ENCODE measurements around the gene ST8SIA2. TPM values are rescaled to one million over a fixed set of nuclear protein-coding genes. Genes with fewer than 3 reads are reported as not detected.

The ST8SIA2 gene
- total RNA-seq, 4 donors from 2014 or later: not detected

GRCh38 chr15:92494806-92495336, 101.2 kb downstream of the ST8SIA2 start:
- no peak overlapping the region for H3K4me3 ChIP-seq
- TF ChIP-seq POLR2A (IDR thresholded peaks at IDR 0.05): no peak
- TF ChIP-seq CTCF (IDR thresholded peaks at IDR 0.05): no peak
- H3K27ac ChIP-seq: no peak overlapping the region
- DNase-seq: no peak
- no peaks in the 10 kb centered on the region for H3K36me3 ChIP-seq
- H3K27me3 ChIP-seq: no peaks in the 10 kb centered on the region
- H3K4me1 ChIP-seq: no peaks in the 10 kb centered on the region
- H3K9me3 ChIP-seq: no peaks in the 10 kb centered on the region

DNA sequence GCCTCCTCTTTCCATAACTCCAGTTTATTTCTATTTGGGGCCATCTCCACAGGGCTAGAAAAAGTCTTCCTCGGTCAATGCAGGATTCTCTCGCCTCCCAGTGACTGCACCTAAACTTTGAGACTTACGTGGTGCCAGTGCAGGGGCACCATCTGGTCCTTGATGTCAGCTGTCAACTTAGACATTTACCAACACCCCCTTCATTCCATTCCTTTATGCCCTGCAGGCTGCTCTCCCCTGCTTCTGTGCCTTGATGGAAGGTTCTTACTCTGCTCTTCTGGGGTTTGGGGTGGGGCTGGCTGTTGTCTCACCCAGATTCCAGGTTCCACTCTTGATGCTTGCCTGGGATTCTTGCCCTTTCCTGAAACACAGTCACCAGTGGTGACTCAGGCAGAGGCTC, 101.8 kb downstream of the ST8SIA2 start:
- no peak for DNase-seq
- no peak for TF ChIP-seq CTCF (IDR thresholded peaks at IDR 0.05)
- no peak for TF ChIP-seq POLR2A (IDR thresholded peaks at IDR 0.05)
- no peak overlapping the region for H3K4me3 ChIP-seq

GRCh38 chr15:92499731-92500530, 106.2 kb downstream of the ST8SIA2 start:
- Histone ChIP-seq H3K4me3 (no peak overlapping the region), H3K27me3 (no peaks in the 10 kb centered on the region), H3K9me3 (no peaks in the 10 kb centered on the region), H3K4me1 (no peaks in the 10 kb centered on the region), H3K36me3 (no peaks in the 10 kb centered on the region), H3K27ac (no peak overlapping the region)
- no peak for DNase-seq
- TF ChIP-seq CTCF (IDR thresholded peaks at IDR 0.05): no peak
- TF ChIP-seq POLR2A (IDR thresholded peaks at IDR 0.05): no peak

More for the DNA sequence above, 101.8 kb downstream of the ST8SIA2 start:
- Histone ChIP-seq H3K27ac (no peak overlapping the region), H3K27me3 (no peaks in the 10 kb centered on the region), H3K9me3 (no peaks in the 10 kb centered on the region), H3K4me1 (no peaks in the 10 kb centered on the region), H3K36me3 (no peaks in the 10 kb centered on the region)

- TF ChIP-seq POLR2A (IDR thresholded peaks at IDR 0.05) (no peak), CTCF (IDR thresholded peaks at IDR 0.05) (no peak)
- DNase-seq: no peak
- H3K36me3 ChIP-seq: no peaks in the 10 kb centered on the region
- H3K9me3 ChIP-seq: no peaks in the 10 kb centered on the region
- no peak overlapping the region for H3K27ac ChIP-seq
- H3K27me3 ChIP-seq: no peaks in the 10 kb centered on the region
- H3K4me1 ChIP-seq: no peaks in the 10 kb centered on the region
- H3K4me3 ChIP-seq: no peak overlapping the region
These were observed 108.7 kb downstream of the ST8SIA2 start for GRCh38 chr15:92502336-92502735.

DNA sequence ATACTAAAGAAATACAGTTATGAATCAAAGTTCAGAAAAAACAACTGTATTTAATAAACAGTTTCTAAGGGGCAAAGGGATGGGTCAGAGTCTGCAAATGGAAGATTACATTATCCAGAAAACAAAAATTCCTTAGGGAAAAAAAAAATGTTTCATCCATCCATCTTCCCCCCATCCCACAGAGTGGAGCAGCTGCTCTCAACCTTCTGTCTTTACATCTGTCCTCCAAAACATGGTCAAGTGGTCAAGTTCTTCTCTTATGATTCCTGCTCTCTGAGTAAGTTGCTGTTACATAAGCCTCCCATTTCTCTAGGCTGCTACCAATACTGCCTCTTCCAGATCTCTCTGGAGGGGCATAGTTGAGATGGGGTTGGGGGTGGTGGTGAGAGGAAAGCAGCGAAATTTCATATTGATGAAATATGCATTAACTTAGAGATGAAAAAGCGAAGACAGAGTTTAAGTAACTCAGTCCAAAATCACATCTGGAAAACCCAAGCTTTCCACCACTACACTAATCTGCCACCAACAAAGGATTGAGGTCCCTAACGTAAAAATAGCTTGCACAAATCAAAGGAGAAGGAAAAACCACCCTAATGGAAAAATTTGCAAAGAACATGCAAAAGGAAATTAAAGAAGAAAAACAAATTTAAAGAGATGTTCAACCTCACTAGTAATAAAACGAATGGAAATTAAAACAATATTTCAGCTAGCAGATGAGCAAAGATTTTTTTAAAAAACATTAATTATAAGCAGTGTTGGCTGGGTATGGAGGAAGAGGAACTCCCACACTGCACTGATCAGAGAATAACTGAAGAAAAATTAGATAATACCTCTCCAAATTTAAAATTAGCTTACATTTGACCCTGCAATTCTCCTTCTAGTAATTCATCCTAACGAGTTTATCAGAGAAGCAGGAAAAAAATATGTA, 109.5 kb downstream of the ST8SIA2 start:
- TF ChIP-seq POLR2A (IDR thresholded peaks at IDR 0.05) (no peak), CTCF (IDR thresholded peaks at IDR 0.05) (no peak)
- no peaks in the 10 kb centered on the region for H3K27me3 ChIP-seq

More for the DNA sequence above, 109.5 kb downstream of the ST8SIA2 start:
- Histone ChIP-seq H3K27ac (no peak overlapping the region), H3K4me1 (no peaks in the 10 kb centered on the region), H3K9me3 (no peaks in the 10 kb centered on the region), H3K4me3 (no peak overlapping the region), H3K36me3 (no peaks in the 10 kb centered on the region)
- no peak for DNase-seq

All from Peyer's patch (tissue), 4 donors.